DOHH2 (cell line): ENCODE data around the gene SYDE1.

ENCODE experiments used
- H3F3A ChIP-seq: fragments of 200-600 bp; sonication (generic), shearing (Covaris generic); 2 replicates; pipeline ENCODE4 v1.6.0; 2016; ENCODE audit warnings: antibody characterized with exemption, mild to moderate bottlenecking; ENCODE audit not compliant: control insufficient read depth, insufficient read depth
- H3K27ac ChIP-seq: fragments of 200-600 bp; sonication (generic); 2 replicates; pipeline ENCODE4 v1.5.1; 2014; ENCODE audit warnings: low read depth, mild to moderate bottlenecking, low read length, moderate library complexity
- H3K27me3 ChIP-seq: fragments of 200-600 bp; sonication (generic); 2 replicates; pipeline ENCODE4 v1.6.1; 2014; ENCODE audit warnings: mild to moderate bottlenecking, low read length, mixed read lengths; ENCODE audit not compliant: control insufficient read depth
- H3K36me3 ChIP-seq: fragments of 200-600 bp; sonication (generic); 2 replicates; pipeline ENCODE4 v1.6.1; 2014; ENCODE audit warnings: mild to moderate bottlenecking, low read length, moderate library complexity, mixed read lengths; ENCODE audit not compliant: control insufficient read depth
- H3K4me1 ChIP-seq: fragments of 200-600 bp; sonication (generic); 2 replicates; pipeline ENCODE4 v1.6.1; 2014; ENCODE audit warnings: mild to moderate bottlenecking, low read length, mixed read lengths; ENCODE audit not compliant: control insufficient read depth
- H3K4me2 ChIP-seq: fragments of 200-600 bp; sonication (generic); 2 replicates; pipeline ENCODE4 v1.6.0; 2014; ENCODE audit warnings: mild to moderate bottlenecking, low read length, moderate library complexity
- H3K4me3 ChIP-seq: fragments of 200-600 bp; sonication (generic); 2 replicates; pipeline ENCODE4 v1.5.1; 2014; ENCODE audit warnings: mild to moderate bottlenecking, low read length, mixed read lengths
- H3K79me2 ChIP-seq: fragments of 200-600 bp; sonication (generic); 2 replicates; pipeline ENCODE4 v1.6.1; 2014; ENCODE audit warnings: mild to moderate bottlenecking, low read length, mixed read lengths; ENCODE audit not compliant: control insufficient read depth
- H3K9me2 ChIP-seq: fragments of 200-600 bp; sonication (generic); replicated peaks from 2 replicates; pipeline ENCODE4 v1.6.1; 2014; ENCODE audit warnings: mild to moderate bottlenecking, low read length, mixed read lengths; ENCODE audit not compliant: control insufficient read depth
- H3K9me3 ChIP-seq: fragments of 200-600 bp; sonication (generic); 2 replicates; pipeline ENCODE4 v1.6.1; 2014; ENCODE audit warnings: antibody characterized with exemption, low read length, mixed read lengths; ENCODE audit not compliant: control insufficient read depth, insufficient read depth
- H4K20me1 ChIP-seq: fragments of 200-600 bp; sonication (generic); 2 replicates; pipeline ENCODE4 v1.6.0; 2014; ENCODE audit warnings: low read depth, mild to moderate bottlenecking, antibody characterized with exemption, low read length, moderate library complexity; ENCODE audit not compliant: control insufficient read depth, insufficient read depth
- EZH2phosphoT487 ChIP-seq: fragments of 200-600 bp; sonication (generic); IDR thresholded peaks from 2 replicates; pipeline ENCODE4 v1.6.1; 2017; ENCODE audit warnings: borderline replicate concordance, mild to moderate bottlenecking, antibody characterized with exemption, low read length, moderate library complexity, mixed read lengths
- TF ChIP-seq, protein P1 (sequence below): fragments of 200-600 bp; sonication (generic); IDR thresholded peaks from one replicate; pipeline ENCODE4 v1.5.1; 2014; ENCODE audit warnings: antibody characterized with exemption, mild to moderate bottlenecking, low read depth, low read length; ENCODE audit not compliant: poor library complexity, severe bottlenecking

The SYDE1 gene

GRCh38 chr19:15137777-15138176 lies 30.6 kb downstream of the SYDE1 start:
- H3F3A ChIP-seq: no peaks in the 10 kb centered on the region
- H3K9me3 ChIP-seq: peaks cover 9% of the 10 kb centered on the region
- H3K27ac ChIP-seq: no peak overlapping the region
- H3K9me2 ChIP-seq: no peaks in the 10 kb centered on the region
- no peak for TF ChIP-seq EZH2phosphoT487
- no peak overlapping the region for H3K4me2 ChIP-seq
- H3K79me2 ChIP-seq: no peaks in the 10 kb centered on the region
- no peaks in the 10 kb centered on the region for H3K27me3 ChIP-seq
- H3K36me3 ChIP-seq: no peaks in the 10 kb centered on the region
- no peaks in the 10 kb centered on the region for H3K4me1 ChIP-seq
- H3K4me3 ChIP-seq: no peak overlapping the region
- no peaks in the 10 kb centered on the region for H4K20me1 ChIP-seq

DNA sequence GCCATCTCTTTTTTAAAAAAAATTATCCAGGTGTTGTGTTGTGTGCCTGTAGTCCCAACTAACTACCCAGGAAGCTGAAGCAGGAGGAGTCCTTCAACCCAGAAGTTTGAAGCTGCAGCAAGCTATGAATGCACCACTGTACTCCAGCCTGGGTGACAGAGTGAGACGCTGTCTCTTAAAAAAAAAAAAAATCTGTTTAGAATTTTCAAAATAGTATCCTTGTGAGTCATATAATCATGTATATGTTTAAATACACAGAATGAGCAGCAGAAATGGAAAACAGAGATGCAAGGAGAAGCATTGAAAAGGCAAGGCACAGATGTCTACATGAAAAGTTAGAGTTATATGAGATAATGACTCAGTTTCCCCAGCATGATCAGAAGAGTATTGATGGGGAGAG lies 31.2 kb downstream of the SYDE1 start:
- Histone ChIP-seq H3K4me1 (no peaks in the 10 kb centered on the region), H3K9me3 (peaks cover 9% of the 10 kb centered on the region), H3F3A (no peaks in the 10 kb centered on the region), H3K27ac (no peak overlapping the region), H3K9me2 (no peaks in the 10 kb centered on the region), H3K27me3 (no peaks in the 10 kb centered on the region), H3K4me3 (no peak overlapping the region), H4K20me1 (no peaks in the 10 kb centered on the region), H3K79me2 (no peaks in the 10 kb centered on the region), H3K4me2 (no peak overlapping the region), H3K36me3 (no peaks in the 10 kb centered on the region)
- TF ChIP-seq, protein P1, sequence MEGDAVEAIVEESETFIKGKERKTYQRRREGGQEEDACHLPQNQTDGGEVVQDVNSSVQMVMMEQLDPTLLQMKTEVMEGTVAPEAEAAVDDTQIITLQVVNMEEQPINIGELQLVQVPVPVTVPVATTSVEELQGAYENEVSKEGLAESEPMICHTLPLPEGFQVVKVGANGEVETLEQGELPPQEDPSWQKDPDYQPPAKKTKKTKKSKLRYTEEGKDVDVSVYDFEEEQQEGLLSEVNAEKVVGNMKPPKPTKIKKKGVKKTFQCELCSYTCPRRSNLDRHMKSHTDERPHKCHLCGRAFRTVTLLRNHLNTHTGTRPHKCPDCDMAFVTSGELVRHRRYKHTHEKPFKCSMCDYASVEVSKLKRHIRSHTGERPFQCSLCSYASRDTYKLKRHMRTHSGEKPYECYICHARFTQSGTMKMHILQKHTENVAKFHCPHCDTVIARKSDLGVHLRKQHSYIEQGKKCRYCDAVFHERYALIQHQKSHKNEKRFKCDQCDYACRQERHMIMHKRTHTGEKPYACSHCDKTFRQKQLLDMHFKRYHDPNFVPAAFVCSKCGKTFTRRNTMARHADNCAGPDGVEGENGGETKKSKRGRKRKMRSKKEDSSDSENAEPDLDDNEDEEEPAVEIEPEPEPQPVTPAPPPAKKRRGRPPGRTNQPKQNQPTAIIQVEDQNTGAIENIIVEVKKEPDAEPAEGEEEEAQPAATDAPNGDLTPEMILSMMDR: no peak
- no peak for TF ChIP-seq EZH2phosphoT487

DNA sequence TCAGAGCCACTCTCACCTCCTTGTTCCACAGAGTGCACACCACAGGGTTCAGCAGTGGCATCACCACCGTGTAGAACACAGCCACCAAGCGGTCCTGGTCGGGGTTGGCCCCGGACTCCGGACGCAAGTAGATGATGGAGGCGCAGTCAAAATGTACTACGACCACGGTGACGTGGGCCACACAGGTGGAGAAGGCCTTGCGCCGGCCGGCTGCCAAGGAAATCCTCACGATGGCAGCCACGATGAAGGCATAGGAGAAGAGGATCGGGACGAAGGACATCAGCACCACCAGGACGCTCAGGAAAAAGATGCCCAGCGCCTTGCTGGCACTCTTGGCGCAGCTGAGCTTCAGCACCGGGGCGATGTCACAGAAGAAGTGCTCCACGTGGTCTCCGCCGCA lies 33.9 kb downstream of the SYDE1 start:
- no peak overlapping the region for H3K4me3 ChIP-seq
- H3F3A ChIP-seq: no peaks in the 10 kb centered on the region
- no peaks in the 10 kb centered on the region for H3K36me3 ChIP-seq
- no peak for TF ChIP-seq EZH2phosphoT487
- TF ChIP-seq, protein P1: no peak
- H3K9me2 ChIP-seq: no peaks in the 10 kb centered on the region
- no peak overlapping the region for H3K4me2 ChIP-seq
- H3K27me3 ChIP-seq: no peaks in the 10 kb centered on the region
- H3K79me2 ChIP-seq: no peaks in the 10 kb centered on the region
- no peaks in the 10 kb centered on the region for H4K20me1 ChIP-seq
- no peaks in the 10 kb centered on the region for H3K4me1 ChIP-seq
- peaks cover 9% of the 10 kb centered on the region for H3K9me3 ChIP-seq
- H3K27ac ChIP-seq: no peak overlapping the region

- Histone ChIP-seq H3K36me3 (no peaks in the 10 kb centered on the region), H3K79me2 (no peaks in the 10 kb centered on the region), H3K4me2 (no peak overlapping the region), H4K20me1 (no peaks in the 10 kb centered on the region), H3K4me3 (no peak overlapping the region), H3K27me3 (no peaks in the 10 kb centered on the region), H3K9me3 (peaks cover 9% of the 10 kb centered on the region), H3F3A (no peaks in the 10 kb centered on the region), H3K27ac (no peak overlapping the region), H3K4me1 (no peaks in the 10 kb centered on the region), H3K9me2 (no peaks in the 10 kb centered on the region)
- TF ChIP-seq EZH2phosphoT487: no peak
- TF ChIP-seq, protein P1: no peak
Observed at GRCh38 chr19:15142313-15142712, 35.1 kb downstream of the SYDE1 start.
